ENCODE results near the gene KATNBL1.

The KATNBL1 gene

GRCh38 chr15:34248190-34248589 is 38.3 kb upstream of the KATNBL1 start:
- no peaks in the 10 kb centered on the region for H3K79me2 ChIP-seq (ENCODE audit: insufficient read depth, low read depth)
- H3K27me3 ChIP-seq (ENCODE audit: insufficient read depth, low read depth): no peaks in the 10 kb centered on the region
- no peak overlapping the region for H3K4me2 ChIP-seq
- no peaks in the 10 kb centered on the region for H3K36me3 ChIP-seq (ENCODE audit: insufficient read depth)
- peaks cover 4% of the 10 kb centered on the region for H3K4me1 ChIP-seq (ENCODE audit: low read depth, poor library complexity, severe bottlenecking)
- no peak overlapping the region for H3K9ac ChIP-seq
- H2AFZ ChIP-seq (ENCODE audit: low read depth): no peak overlapping the region
- no peak for TF ChIP-seq CTCF (conservative IDR thresholded peaks at IDR 0.05; ENCODE audit: low read depth, low read length)
- H3K4me3 ChIP-seq (IDR thresholded peaks at IDR 0.05; ENCODE audit: insufficient read depth, low read depth, low read length): no peak overlapping the region
- no peaks in the 10 kb centered on the region for H4K20me1 ChIP-seq (ENCODE audit: insufficient read depth)
- H3K27ac ChIP-seq: no peak overlapping the region

GRCh38 chr15:34246276-34246976 is 36.5 kb upstream of the KATNBL1 start:
- no peak overlapping the region for H2AFZ ChIP-seq (ENCODE audit: low read depth)
- H3K36me3 ChIP-seq (ENCODE audit: insufficient read depth): no peaks in the 10 kb centered on the region
- no peak overlapping the region for H3K27ac ChIP-seq
- no peaks in the 10 kb centered on the region for H4K20me1 ChIP-seq (ENCODE audit: insufficient read depth)
- H3K27me3 ChIP-seq (ENCODE audit: insufficient read depth, low read depth): no peaks in the 10 kb centered on the region
- H3K79me2 ChIP-seq (ENCODE audit: insufficient read depth, low read depth): no peaks in the 10 kb centered on the region
- TF ChIP-seq CTCF (conservative IDR thresholded peaks at IDR 0.05; ENCODE audit: low read depth, low read length): no peak
- no peak overlapping the region for H3K9ac ChIP-seq
- peaks cover 4% of the 10 kb centered on the region for H3K4me1 ChIP-seq (ENCODE audit: low read depth, poor library complexity, severe bottlenecking)
- no peak overlapping the region for H3K4me2 ChIP-seq
- H3K4me3 ChIP-seq (IDR thresholded peaks at IDR 0.05; ENCODE audit: insufficient read depth, low read depth, low read length): no peak overlapping the region

- Histone ChIP-seq H3K9ac (no peak overlapping the region), H3K27ac (no peak overlapping the region), H3K27me3 (ENCODE audit: insufficient read depth, low read depth) (no peaks in the 10 kb centered on the region), H3K4me2 (no peak overlapping the region), H3K79me2 (ENCODE audit: insufficient read depth, low read depth) (no peaks in the 10 kb centered on the region), H2AFZ (ENCODE audit: low read depth) (no peak overlapping the region), H3K4me1 (ENCODE audit: low read depth, poor library complexity, severe bottlenecking) (peaks cover 4% of the 10 kb centered on the region), H4K20me1 (ENCODE audit: insufficient read depth) (no peaks in the 10 kb centered on the region), H3K36me3 (ENCODE audit: insufficient read depth) (no peaks in the 10 kb centered on the region), H3K4me3 (IDR thresholded peaks at IDR 0.05; ENCODE audit: insufficient read depth, low read depth, low read length) (no peak overlapping the region)
- no peak for TF ChIP-seq CTCF (conservative IDR thresholded peaks at IDR 0.05; ENCODE audit: low read depth, low read length)
Observed at GRCh38 chr15:34243226-34243625, 33.3 kb upstream of the KATNBL1 start.

- no peaks in the 10 kb centered on the region for H3K27me3 ChIP-seq (ENCODE audit: insufficient read depth, low read depth)
- no peaks in the 10 kb centered on the region for H3K79me2 ChIP-seq (ENCODE audit: insufficient read depth, low read depth)
- TF ChIP-seq CTCF (conservative IDR thresholded peaks at IDR 0.05; ENCODE audit: low read depth, low read length): no peak
- H3K9ac ChIP-seq: no peak overlapping the region
- no peaks in the 10 kb centered on the region for H3K4me1 ChIP-seq (ENCODE audit: low read depth, poor library complexity, severe bottlenecking)
- H3K36me3 ChIP-seq (ENCODE audit: insufficient read depth): no peaks in the 10 kb centered on the region
- no peak overlapping the region for H3K4me2 ChIP-seq
- no peak overlapping the region for H3K27ac ChIP-seq
- H3K4me3 ChIP-seq (IDR thresholded peaks at IDR 0.05; ENCODE audit: insufficient read depth, low read depth, low read length): no peak overlapping the region
- no peaks in the 10 kb centered on the region for H4K20me1 ChIP-seq (ENCODE audit: insufficient read depth)
- no peak overlapping the region for H2AFZ ChIP-seq (ENCODE audit: low read depth)
Observed at GRCh38 chr15:34242331-34242710, 32.4 kb upstream of the KATNBL1 start.
